ENCODE measurements around the gene FAM219A.
"Not testable (repeated sequence)": the region's sequence is repeated elsewhere in the genome, so short reads cannot be mapped to it uniquely, and the experiment has no call there.

DNA sequence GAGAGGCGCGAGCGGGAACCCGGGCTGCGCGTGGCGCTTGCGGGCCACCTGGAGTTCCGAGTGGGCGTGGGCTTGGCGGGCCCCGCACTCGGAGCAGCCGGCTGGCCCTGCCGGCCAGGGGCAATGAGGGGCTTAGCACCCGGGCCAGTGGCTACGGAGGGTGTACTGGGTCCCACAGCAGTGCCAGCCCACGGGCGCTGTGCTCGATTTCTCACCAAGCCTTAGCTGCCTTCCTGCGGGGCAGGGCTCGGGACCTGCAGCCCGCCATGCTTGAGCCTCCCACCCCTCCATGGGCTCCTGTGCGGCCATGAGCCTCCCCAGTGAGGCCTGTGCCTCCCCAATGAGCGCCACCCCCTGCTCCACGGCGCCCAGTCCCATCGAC lies 20.5 kb downstream of the FAM219A start:
- TF ChIP-seq, protein P1, sequence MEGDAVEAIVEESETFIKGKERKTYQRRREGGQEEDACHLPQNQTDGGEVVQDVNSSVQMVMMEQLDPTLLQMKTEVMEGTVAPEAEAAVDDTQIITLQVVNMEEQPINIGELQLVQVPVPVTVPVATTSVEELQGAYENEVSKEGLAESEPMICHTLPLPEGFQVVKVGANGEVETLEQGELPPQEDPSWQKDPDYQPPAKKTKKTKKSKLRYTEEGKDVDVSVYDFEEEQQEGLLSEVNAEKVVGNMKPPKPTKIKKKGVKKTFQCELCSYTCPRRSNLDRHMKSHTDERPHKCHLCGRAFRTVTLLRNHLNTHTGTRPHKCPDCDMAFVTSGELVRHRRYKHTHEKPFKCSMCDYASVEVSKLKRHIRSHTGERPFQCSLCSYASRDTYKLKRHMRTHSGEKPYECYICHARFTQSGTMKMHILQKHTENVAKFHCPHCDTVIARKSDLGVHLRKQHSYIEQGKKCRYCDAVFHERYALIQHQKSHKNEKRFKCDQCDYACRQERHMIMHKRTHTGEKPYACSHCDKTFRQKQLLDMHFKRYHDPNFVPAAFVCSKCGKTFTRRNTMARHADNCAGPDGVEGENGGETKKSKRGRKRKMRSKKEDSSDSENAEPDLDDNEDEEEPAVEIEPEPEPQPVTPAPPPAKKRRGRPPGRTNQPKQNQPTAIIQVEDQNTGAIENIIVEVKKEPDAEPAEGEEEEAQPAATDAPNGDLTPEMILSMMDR (IDR thresholded peaks at IDR 0.05), result not testable (repeated sequence)
- not testable (repeated sequence) for TF ChIP-seq POLR2A (IDR thresholded peaks at IDR 0.05)

All from esophagus squamous epithelium (tissue), 4 donors.